ENCODE measurements around the gene IL4I1.
"Not testable (repeated sequence)": the region's sequence is repeated elsewhere in the genome, so short reads cannot be mapped to it uniquely, and the experiment has no call there.

IL4I1 gene

DNA sequence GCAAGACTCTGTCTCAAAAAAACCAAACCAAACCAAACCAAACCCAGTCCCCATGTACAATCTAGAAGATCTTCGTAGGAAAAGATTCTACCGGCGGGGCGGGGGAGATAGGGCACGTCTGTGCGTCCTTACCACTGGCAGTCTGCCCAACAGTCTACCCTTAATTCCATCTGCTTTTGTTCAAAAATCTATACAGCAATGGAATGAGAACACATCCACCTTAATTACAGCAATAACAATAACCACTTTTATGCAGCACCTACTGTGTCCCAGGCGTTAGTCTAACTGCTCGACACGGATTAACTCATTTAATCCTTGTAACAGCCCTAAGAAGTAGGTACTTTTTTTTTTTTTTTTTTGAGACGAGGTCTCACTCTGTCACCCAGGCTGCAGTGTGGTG is 29.8 kb upstream of the IL4I1 start:
- DNase-seq (ENCODE audit: insufficient read length, low spot score) (no peak), FAIRE-seq (no peak)
- no peak for TF ChIP-seq TAF1 (IDR thresholded peaks at IDR 0.05; ENCODE audit: low read depth, low read length)

- no peak for DNase-seq (ENCODE audit: insufficient read length, low spot score)
- FAIRE-seq: no peak
- TF ChIP-seq POLR2A (IDR thresholded peaks at IDR 0.05; ENCODE audit: low read depth, low read length) (no peak), PAX5 (IDR thresholded peaks at IDR 0.05; ENCODE audit: insufficient read depth, low read length, severe bottlenecking) (no peak), SPI1 (IDR thresholded peaks at IDR 0.05; ENCODE audit: low read depth, low read length) (no peak), POU2F2 (IDR thresholded peaks at IDR 0.05; ENCODE audit: low read depth, low read length) (no peak), POLR2AphosphoS5 (IDR thresholded peaks at IDR 0.05; ENCODE audit: low read depth, low read length) (no peak)
Measured at GRCh38 chr19:49925486-49925885, 28.8 kb upstream of the IL4I1 start.

GRCh38 chr19:49924881-49925210 is 28.2 kb upstream of the IL4I1 start:
- DNase-seq (ENCODE audit: insufficient read length, low spot score); FAIRE-seq: not testable (repeated sequence)

- FAIRE-seq: no peak
- TF ChIP-seq POLR2AphosphoS5 (IDR thresholded peaks at IDR 0.05; ENCODE audit: low read depth, low read length): no peak
- TF ChIP-seq POLR2A (IDR thresholded peaks at IDR 0.05; ENCODE audit: low read depth, low read length): no peak
- no peak for TF ChIP-seq TAF1 (IDR thresholded peaks at IDR 0.05; ENCODE audit: low read depth, low read length)
- no peak for TF ChIP-seq POU2F2 (IDR thresholded peaks at IDR 0.05; ENCODE audit: low read depth, low read length)
- TF ChIP-seq PAX5 (IDR thresholded peaks at IDR 0.05; ENCODE audit: insufficient read depth, low read length, severe bottlenecking): no peak
- no peak for TF ChIP-seq SPI1 (IDR thresholded peaks at IDR 0.05; ENCODE audit: low read depth, low read length)
- no peak for DNase-seq (ENCODE audit: insufficient read length, low spot score)
Measured at GRCh38 chr19:49924004-49924880, 27.6 kb upstream of the IL4I1 start.

GRCh38 chr19:49923055-49924003 is 26.6 kb upstream of the IL4I1 start:
- no peak for TF ChIP-seq POU2F2 (IDR thresholded peaks at IDR 0.05; ENCODE audit: low read depth, low read length)
- no peak for TF ChIP-seq TAF1 (IDR thresholded peaks at IDR 0.05; ENCODE audit: low read depth, low read length)
- no peak for TF ChIP-seq POLR2A (IDR thresholded peaks at IDR 0.05; ENCODE audit: low read depth, low read length)
- TF ChIP-seq POLR2AphosphoS5 (IDR thresholded peaks at IDR 0.05; ENCODE audit: low read depth, low read length): no peak
- TF ChIP-seq PAX5 (IDR thresholded peaks at IDR 0.05; ENCODE audit: insufficient read depth, low read length, severe bottlenecking): no peak
- FAIRE-seq: no peak
- no peak for DNase-seq (ENCODE audit: insufficient read length, low spot score)

- DNase-seq (ENCODE audit: insufficient read length, low spot score) (no peak), FAIRE-seq (no peak)
- TF ChIP-seq POLR2A (IDR thresholded peaks at IDR 0.05; ENCODE audit: low read depth, low read length) (no peak), POU2F2 (IDR thresholded peaks at IDR 0.05; ENCODE audit: low read depth, low read length) (no peak), POLR2AphosphoS5 (IDR thresholded peaks at IDR 0.05; ENCODE audit: low read depth, low read length) (no peak), PAX5 (IDR thresholded peaks at IDR 0.05; ENCODE audit: insufficient read depth, low read length, severe bottlenecking) (no peak), SPI1 (IDR thresholded peaks at IDR 0.05; ENCODE audit: low read depth, low read length) (no peak), TAF1 (IDR thresholded peaks at IDR 0.05; ENCODE audit: low read depth, low read length) (no peak)
Measured at GRCh38 chr19:49921871-49922795, 25.4 kb upstream of the IL4I1 start.

DNA sequence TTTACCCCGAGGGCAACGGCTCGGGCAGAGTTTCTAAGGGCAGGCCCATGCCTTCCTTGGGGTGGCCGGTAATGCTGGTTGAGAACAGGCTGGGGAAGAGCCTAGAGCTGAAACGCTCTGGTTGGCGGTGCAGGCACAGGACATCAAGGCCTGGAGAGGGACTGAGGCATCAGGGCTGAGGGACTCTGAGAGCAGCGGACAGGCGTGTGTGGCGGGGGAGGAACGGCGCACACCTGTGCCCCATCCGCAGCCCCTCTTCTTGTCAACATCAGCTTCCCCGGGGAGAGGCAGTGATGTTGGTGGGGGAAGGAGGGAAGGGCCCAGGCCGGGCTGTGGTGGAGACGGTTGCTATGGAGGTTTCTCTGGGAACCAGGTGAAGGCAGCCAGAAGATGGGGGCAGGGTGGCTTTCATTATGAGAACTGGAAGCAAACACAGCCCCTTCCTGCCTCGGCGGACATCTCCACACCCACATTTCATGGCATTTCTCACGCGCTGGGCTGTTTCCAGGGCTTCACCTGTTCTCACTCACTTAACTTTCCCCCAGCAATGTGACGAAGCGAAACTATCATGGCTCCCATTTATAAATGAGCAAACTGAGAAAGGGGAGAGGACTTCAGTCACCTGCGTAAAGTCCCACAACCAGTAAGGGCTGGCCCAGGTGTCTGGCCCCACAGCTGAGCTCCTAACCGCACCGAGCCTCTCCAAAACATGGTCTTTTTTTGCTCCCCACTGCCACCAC is 24.1 kb upstream of the IL4I1 start:
- FAIRE-seq (no peak), DNase-seq (ENCODE audit: insufficient read length, low spot score) (no peak)
- no peak for TF ChIP-seq SPI1 (IDR thresholded peaks at IDR 0.05; ENCODE audit: low read depth, low read length)
- no peak for TF ChIP-seq TAF1 (IDR thresholded peaks at IDR 0.05; ENCODE audit: low read depth, low read length)
- TF ChIP-seq PAX5 (IDR thresholded peaks at IDR 0.05; ENCODE audit: insufficient read depth, low read length, severe bottlenecking): no peak
- TF ChIP-seq POLR2A (IDR thresholded peaks at IDR 0.05; ENCODE audit: low read depth, low read length): no peak
- no peak for TF ChIP-seq POLR2AphosphoS5 (IDR thresholded peaks at IDR 0.05; ENCODE audit: low read depth, low read length)
- no peak for TF ChIP-seq POU2F2 (IDR thresholded peaks at IDR 0.05; ENCODE audit: low read depth, low read length)

DNA sequence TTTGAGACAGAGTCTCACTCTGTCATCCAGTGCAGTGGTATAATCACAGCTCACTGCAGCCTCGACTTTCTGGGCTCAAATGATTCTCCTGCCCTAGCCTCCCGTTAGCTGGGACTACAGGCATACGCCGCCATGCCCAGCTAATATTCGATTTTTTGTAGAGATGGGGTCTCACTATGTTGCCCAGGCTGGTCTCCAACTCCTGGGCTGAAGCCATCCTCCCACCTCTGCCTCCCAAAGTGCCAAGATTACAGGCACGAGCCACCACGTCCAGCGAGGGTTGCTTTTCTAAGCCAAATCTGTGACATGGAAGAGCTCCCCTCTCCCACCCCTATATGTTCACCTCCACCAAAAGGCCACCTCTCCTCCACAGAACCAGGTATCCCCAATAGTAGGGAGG is 21.4 kb upstream of the IL4I1 start:
- no peak for DNase-seq (ENCODE audit: insufficient read length, low spot score)
- TF ChIP-seq SPI1 (IDR thresholded peaks at IDR 0.05; ENCODE audit: low read depth, low read length) (no peak), POLR2A (IDR thresholded peaks at IDR 0.05; ENCODE audit: low read depth, low read length) (no peak), POU2F2 (IDR thresholded peaks at IDR 0.05; ENCODE audit: low read depth, low read length) (no peak), PAX5 (IDR thresholded peaks at IDR 0.05; ENCODE audit: insufficient read depth, low read length, severe bottlenecking) (no peak), POLR2AphosphoS5 (IDR thresholded peaks at IDR 0.05; ENCODE audit: low read depth, low read length) (no peak), TAF1 (IDR thresholded peaks at IDR 0.05; ENCODE audit: low read depth, low read length) (no peak)
- no peak for FAIRE-seq
